Large intestine (tissue), 3 donors: ENCODE measurements around the gene ATP5MC2. TPM values are rescaled to one million over a fixed set of nuclear protein-coding genes. Genes with fewer than 3 reads are reported as not detected.
"Not testable (repeated sequence)": the region's sequence is repeated elsewhere in the genome, so short reads cannot be mapped to it uniquely, and the experiment has no call there.

Experiments used
- DNase-seq, 2 donors: peaks; one replicate each; pipeline versions ENCODE4 v3.0.0 to v3.0.0-alpha.2; 2013
- H3K27ac ChIP-seq: one replicate; pipeline ENCODE4 v1.5.1; 2013; ENCODE audit warnings: low read length
- H3K27me3 ChIP-seq: 2 replicates; pipeline ENCODE4 v1.6.1; 2013; ENCODE audit warnings: low read length; ENCODE audit not compliant: control insufficient read depth, insufficient read depth
- H3K36me3 ChIP-seq: 2 replicates; pipeline ENCODE4 v1.6.1; 2013; ENCODE audit warnings: low read length; ENCODE audit not compliant: control insufficient read depth, insufficient read depth
- H3K4me1 ChIP-seq: one replicate; pipeline ENCODE4 v1.6.1; 2013; ENCODE audit warnings: low read length; ENCODE audit not compliant: control insufficient read depth, insufficient read depth
- H3K4me3 ChIP-seq: one replicate; pipeline ENCODE4 v1.5.1; 2013; ENCODE audit warnings: low read length
- H3K9me3 ChIP-seq: one replicate; pipeline ENCODE4 v1.6.1; 2013; ENCODE audit warnings: mild to moderate bottlenecking, low read depth, low read length, moderate library complexity; ENCODE audit not compliant: control insufficient read depth
- WGBS: methylation state at CpG from one replicate; pipeline ENCODE4 v1.1.5; 2013; ENCODE audit warnings: low lambda C conversion rate; ENCODE audit not compliant: insufficient coverage; 5-methylcytosine and 5-hydroxymethylcytosine counted together
- polyA plus RNA-seq: library from polyadenylated mRNA; unstranded; fragments of 120-200 nt; gene quantifications from one replicate; pipeline ENCODE4 v1.2.1, GENCODE V29; 2013

Gene ATP5MC2
- polyA plus RNA-seq, 1 donor, result 588 TPM

DNA sequence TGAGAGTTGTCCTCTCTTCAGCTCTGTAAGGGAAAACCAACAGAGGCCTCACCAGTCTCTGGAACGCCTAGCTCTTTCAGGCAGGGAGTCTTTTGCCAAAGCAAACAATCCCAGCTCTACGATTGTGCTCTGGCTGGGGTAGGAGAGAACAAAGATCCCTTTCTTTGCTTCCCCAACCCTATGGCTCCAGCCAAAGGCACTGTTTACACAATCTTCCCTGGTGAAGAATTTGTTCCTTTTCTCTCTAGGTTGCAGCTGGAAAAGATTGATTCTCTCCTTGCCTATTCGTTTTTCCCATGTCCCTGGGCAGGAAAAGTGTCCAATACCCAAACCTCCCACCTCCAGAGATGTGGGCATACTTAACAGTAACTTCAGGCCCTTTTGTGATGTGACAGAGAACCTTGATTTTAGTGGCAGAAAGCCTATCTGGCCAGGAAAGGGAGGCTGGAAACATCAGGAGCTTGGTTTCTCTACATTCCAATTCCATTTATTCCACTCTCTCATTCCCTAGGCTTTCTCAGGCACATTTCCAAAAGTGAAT is 16.8 kb downstream of the ATP5MC2 start:
- Histone ChIP-seq H3K36me3 (peaks cover 12% of the 10 kb centered on the region), H3K4me3 (no peak overlapping the region), H3K27ac (peak overlapping the region; percentile 76), H3K27me3 (no peaks in the 10 kb centered on the region), H3K9me3 (no peaks in the 10 kb centered on the region), H3K4me1 (peaks cover 33% of the 10 kb centered on the region)
- peak; percentile 59 to 83 for DNase-seq
- WGBS, result no CpG with 5 or more reads among the region's 3 CpGs

DNA sequence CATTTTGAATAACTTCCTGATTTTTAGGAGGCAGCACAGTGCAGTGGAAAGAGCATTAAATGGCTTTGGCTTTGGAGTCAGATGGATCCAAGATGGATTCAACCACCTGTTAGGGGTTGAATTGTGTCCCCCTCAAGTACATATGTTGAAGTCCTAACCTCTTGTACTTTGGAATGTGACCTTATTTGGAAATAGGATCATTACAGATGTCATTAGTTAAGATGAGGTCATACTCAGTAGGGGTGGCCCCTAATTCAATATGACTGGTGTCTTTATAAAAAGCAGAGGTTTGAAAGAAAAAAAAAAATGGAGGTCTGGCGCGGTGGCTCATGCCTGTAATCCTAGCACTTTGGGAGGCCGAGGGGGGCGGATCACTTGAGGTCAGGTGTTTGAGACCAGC is 18.8 kb downstream of the ATP5MC2 start:
- peak in 1 of 2 donors; percentile 49 for DNase-seq

DNA sequence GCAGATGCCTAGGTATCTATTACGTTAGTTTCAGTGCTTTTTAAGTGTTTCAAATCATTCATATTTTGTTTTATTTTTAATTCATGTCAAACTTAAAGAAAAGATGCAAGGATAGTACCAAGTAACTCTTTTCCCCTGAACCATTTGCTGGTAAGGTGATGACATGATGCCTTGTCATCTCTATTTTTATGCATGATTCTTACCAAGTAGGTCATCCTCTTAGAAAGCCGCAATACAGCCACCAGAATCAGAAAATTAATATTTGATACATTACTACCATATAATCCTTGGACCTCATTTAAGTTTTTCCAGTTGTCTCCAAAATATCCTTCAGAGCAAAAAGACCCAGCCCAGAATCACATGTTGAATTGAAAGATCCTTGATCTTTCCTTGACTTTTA is 22.3 kb downstream of the ATP5MC2 start:
- H3K4me1 ChIP-seq, result peaks cover 25% of the 10 kb centered on the region
- DNase-seq, result no peak
- no peaks in the 10 kb centered on the region for H3K27me3 ChIP-seq
- H3K27ac ChIP-seq, result no peak overlapping the region
- no peak overlapping the region for H3K4me3 ChIP-seq
- WGBS, result 80% methylated on average over 1 of the region's 2 CpGs
- no peaks in the 10 kb centered on the region for H3K9me3 ChIP-seq
- no peaks in the 10 kb centered on the region for H3K36me3 ChIP-seq

More for the DNA sequence above, 18.8 kb downstream of the ATP5MC2 start:
- H3K27ac ChIP-seq, result no peak overlapping the region
- peaks cover 33% of the 10 kb centered on the region for H3K4me1 ChIP-seq
- no peaks in the 10 kb centered on the region for H3K27me3 ChIP-seq
- H3K36me3 ChIP-seq, result no peaks in the 10 kb centered on the region
- WGBS, result no CpG with 5 or more reads among the region's 4 CpGs
- H3K4me3 ChIP-seq, result no peak overlapping the region
- H3K9me3 ChIP-seq, result no peaks in the 10 kb centered on the region

DNA sequence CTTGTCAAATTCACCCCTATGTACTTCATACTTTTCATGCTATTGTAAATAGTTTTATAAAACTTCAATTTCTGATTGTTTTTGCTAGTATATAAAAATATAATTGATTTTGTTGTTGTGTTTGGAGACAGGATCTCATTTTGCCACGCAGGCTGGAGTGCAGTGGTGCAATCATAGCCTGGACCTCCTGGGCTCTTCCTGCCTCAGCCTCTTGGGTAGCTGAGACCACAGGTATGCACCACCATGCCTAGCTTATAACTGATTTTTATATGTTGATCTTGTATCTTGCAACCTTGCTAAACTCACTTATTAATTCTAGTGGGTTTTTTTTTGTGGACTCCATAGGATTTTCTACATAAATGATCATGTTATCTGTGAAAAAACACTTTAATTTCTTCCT is 23.5 kb downstream of the ATP5MC2 start:
- Histone ChIP-seq H3K36me3 (no peaks in the 10 kb centered on the region), H3K27me3 (no peaks in the 10 kb centered on the region), H3K27ac (no peak overlapping the region), H3K4me1 (peaks cover 13% of the 10 kb centered on the region), H3K9me3 (no peaks in the 10 kb centered on the region), H3K4me3 (no peak overlapping the region)
- no CpG with 5 or more reads among the region's 1 CpG for WGBS
- DNase-seq, result no peak

DNA sequence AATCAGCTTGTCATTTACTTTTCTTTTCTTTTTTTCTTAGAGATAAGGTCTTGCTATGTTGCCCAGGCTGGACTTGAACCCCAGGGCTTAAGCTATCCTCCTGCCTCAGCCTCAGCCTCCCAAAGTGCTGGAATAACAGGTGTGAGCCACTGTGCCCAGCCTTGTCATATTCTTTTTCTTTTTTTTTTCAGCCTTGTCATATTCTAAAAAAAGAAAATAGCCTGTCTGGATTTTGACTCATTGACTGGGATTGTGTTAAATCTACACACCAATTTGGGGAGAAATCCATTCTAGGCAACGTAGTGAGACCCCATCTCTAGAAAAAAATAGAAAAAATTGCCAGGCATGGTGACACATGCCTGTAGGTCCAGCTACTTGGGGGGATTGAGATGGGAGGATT is 24.1 kb downstream of the ATP5MC2 start:
- DNase-seq, result no peak
- Histone ChIP-seq H3K4me1 (peaks cover 10% of the 10 kb centered on the region), H3K4me3 (no peak overlapping the region), H3K27me3 (no peaks in the 10 kb centered on the region), H3K27ac (no peak overlapping the region), H3K36me3 (no peaks in the 10 kb centered on the region), H3K9me3 (no peaks in the 10 kb centered on the region)
- no CpG with 5 or more reads among the region's 1 CpG for WGBS

DNA sequence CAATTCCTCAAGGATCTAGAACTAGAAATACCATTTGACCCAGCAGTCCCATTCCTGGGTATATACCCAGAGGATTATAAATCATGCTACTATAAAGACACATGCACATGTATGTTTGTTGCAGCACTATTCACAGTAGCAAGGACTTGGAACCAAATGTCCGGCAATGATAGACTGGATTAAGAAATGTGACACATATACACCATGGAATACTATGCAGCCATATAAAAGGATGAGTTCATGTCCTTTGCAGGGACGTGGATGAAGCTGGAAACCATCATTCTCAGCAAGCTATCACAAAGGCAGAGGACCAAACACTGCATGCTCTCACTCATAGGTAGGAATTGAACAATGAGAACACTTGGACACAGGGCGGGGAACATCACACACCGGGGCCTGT is 29.6 kb downstream of the ATP5MC2 start:
- H3K27ac ChIP-seq, H3K36me3 ChIP-seq, DNase-seq, H3K9me3 ChIP-seq, H3K4me1 ChIP-seq, H3K4me3 ChIP-seq, H3K27me3 ChIP-seq: not testable (repeated sequence)
- no CpG with 5 or more reads among the region's 4 CpGs for WGBS

DNA sequence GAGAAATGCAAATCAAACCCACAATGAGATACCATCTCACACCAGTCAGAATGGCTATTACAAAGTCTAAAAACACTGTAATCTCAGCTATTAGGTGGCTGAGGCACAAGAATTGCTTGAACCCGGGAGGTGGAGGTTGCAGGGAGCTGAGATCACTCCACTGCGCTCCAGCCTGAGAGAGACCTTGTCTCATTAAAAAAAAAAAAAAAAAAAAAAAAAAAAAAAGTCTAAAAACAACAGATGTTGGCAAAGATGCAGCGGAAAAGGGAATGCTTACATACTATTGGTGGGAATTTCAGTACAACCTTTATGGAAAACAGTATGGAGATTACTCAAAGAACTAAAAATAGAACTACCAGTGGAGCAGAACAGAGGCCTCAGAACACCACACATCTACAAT is 30.7 kb downstream of the ATP5MC2 start:
- H3K27me3 ChIP-seq, result no peaks in the 10 kb centered on the region
- WGBS, result no CpG with 5 or more reads among the region's 3 CpGs

DNA sequence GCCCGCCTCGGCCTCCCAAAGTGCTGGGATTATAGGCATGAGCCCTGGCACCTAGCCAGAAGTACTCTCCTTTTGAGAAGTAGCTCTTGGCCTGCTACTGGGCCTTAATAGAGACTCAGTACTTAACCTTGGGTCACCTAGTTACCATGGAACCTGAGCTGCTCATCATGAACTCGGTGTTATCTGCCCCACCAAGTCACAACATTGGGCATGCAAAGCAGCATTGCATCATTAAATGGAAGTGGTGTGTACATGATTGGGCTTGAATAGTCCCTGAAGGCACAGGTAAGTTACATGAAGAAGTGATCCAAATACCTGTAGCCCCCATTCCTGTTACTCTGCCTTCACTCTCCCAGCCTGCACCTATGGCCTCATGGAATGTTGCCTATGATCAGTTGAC is 31.8 kb downstream of the ATP5MC2 start:
- H3K27me3 ChIP-seq, result no peaks in the 10 kb centered on the region
- WGBS, result no CpG with 5 or more reads among the region's 3 CpGs
- no peak for DNase-seq
- H3K36me3 ChIP-seq, result no peaks in the 10 kb centered on the region
- H3K9me3 ChIP-seq, result no peaks in the 10 kb centered on the region
- peaks cover 3% of the 10 kb centered on the region for H3K4me1 ChIP-seq
- no peak overlapping the region for H3K4me3 ChIP-seq
- no peak overlapping the region for H3K27ac ChIP-seq

More for the DNA sequence above, 30.7 kb downstream of the ATP5MC2 start:
- Histone ChIP-seq H3K4me1 (peaks cover 10% of the 10 kb centered on the region), H3K4me3 (no peak overlapping the region), H3K9me3 (no peaks in the 10 kb centered on the region), H3K36me3 (no peaks in the 10 kb centered on the region), H3K27ac (no peak overlapping the region)
- no peak for DNase-seq

DNA sequence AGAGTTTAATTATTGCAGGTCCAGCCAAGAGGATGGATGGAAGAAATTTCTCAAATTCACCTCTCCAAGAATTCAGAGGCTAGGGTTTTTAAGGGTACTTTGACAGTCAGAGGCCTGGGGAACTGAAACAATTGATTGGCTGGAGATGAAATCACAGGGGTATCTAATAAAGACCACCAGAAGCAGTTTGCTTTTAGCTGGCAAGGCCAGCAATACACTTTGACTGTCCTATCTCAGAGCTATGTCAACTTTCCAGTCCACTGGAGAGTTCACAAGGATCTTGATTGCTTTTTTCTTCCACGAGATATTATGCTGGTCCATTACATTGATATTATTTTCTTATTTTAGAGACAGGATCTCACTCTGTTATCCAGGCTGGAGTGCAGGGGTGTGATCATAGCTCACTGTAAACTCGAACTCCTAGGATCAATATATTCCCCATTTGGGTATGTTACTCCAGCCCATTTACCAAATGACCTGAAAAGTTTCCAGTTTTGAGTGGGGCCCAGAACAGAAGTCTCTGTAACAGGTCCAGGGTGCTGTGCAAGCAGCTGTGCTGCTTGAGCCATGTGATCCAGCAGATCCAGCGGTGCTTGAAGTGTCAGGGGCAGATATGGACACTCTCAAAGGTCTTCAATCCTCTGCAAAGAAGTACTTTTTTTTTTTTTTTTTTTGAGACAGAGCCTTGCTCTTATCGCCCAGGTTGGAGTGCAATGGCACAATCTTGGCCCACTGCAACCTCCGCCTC is 32.5 kb downstream of the ATP5MC2 start:
- 86% methylated on average over 1 of the region's 5 CpGs for WGBS
- H3K4me1 ChIP-seq, result no peaks in the 10 kb centered on the region
- no peak overlapping the region for H3K4me3 ChIP-seq
- no peak for DNase-seq
- no peak overlapping the region for H3K27ac ChIP-seq
- no peaks in the 10 kb centered on the region for H3K36me3 ChIP-seq
- no peaks in the 10 kb centered on the region for H3K9me3 ChIP-seq
- no peaks in the 10 kb centered on the region for H3K27me3 ChIP-seq

DNA sequence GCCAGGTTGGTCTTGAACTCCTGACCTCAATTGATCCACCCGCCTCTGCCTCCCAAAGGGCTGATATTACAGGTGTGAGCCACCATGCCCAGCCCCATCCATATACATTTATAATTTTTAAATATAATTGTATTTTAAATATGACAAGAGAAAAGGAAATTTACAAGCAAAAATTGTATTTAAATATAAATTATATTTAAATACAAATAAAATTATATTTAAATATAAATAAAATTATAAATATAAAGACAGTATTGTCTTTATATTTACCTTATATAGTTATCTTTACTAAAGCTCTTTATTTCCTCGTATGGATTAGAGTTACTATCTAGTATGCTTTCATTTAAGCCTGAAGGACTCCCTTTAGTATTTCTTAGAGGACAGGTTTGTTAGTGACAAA is 37.8 kb downstream of the ATP5MC2 start:
- no peak for DNase-seq
- whole genome bisulfite sequencing, result no CpG with 5 or more reads among the region's 2 CpGs
- Histone ChIP-seq H3K27ac (no peak overlapping the region), H3K36me3 (no peaks in the 10 kb centered on the region), H3K27me3 (no peaks in the 10 kb centered on the region), H3K4me3 (no peak overlapping the region), H3K9me3 (no peaks in the 10 kb centered on the region), H3K4me1 (no peaks in the 10 kb centered on the region)

DNA sequence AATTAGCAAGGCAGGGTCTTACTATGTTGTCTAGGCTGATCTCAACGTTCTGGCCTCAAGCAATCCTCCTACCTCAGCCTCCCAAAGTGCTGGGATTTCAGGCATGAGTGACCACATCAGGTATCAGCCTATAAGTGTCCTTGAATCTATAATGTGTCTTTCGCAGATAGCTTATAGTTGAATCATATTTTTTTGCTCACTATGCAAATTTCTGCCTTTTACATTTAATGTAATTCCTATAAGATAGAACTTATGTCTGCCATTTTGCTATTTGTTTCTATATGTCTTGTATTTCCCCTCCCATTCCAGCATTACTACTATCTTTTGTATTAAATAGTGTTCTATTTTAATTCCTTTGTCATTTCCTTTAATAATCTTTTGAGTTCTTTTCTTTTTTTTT is 39.2 kb downstream of the ATP5MC2 start:
- WGBS, result 33% methylated on average over 1 of the region's 2 CpGs
- H3K9me3 ChIP-seq, result peaks cover 3% of the 10 kb centered on the region
- H3K36me3 ChIP-seq, result no peaks in the 10 kb centered on the region
- no peak overlapping the region for H3K4me3 ChIP-seq
- no peak overlapping the region for H3K27ac ChIP-seq
- no peaks in the 10 kb centered on the region for H3K27me3 ChIP-seq
- DNase-seq, result no peak
- H3K4me1 ChIP-seq, result no peaks in the 10 kb centered on the region
